ENCODE measurements around the gene ADAMTS1.

GRCh38 chr21:26819740-26820324 is 25.4 kb downstream of the ADAMTS1 start:
- no peak for TF ChIP-seq CTCF (IDR thresholded peaks at IDR 0.05)
- no peak for TF ChIP-seq EP300 (IDR thresholded peaks at IDR 0.05)
